Fibroblast of upper back skin (primary cell): ENCODE measurements around the gene WDR59.
"Not testable (repeated sequence)": the region's sequence is repeated elsewhere in the genome, so short reads cannot be mapped to it uniquely, and the experiment has no call there.

Source experiments
- DNase-seq: peaks from one replicate; pipeline ENCODE4 v3.0.0-alpha.2; 2013

WDR59 gene

DNA sequence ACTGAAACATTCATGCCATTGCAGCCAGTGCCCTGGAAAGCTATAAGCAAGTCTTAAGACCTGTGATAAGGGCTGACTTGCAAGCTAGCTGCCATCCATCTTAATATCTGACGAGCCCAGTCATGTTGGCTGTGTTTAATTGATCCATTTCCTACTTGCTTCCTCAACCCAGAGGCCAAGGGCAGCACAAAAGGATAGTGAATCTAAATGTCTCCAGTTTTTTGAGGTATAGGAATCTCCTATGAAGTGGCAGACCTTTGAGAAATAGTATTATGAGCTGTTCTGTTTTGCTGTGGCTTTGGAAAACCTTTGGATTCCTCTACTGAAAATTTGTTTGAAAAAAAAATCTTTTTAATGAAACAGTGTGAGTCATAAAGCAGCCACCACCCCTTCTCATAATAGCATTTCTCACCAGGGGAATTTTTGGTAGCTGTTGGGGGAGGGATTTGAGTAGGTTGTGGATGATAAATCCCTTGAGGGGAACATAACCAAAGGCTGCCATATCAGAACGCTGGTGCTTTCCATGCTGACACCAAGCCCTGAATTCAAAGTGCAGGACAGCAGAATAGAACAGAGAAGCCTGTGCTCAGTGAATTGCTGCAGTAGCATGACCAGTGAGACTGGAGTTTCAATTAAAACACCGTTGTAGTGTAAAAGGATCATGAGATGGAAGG is 26.8 kb upstream of the WDR59 start:
- peak; percentile 92 for DNase-seq

DNA sequence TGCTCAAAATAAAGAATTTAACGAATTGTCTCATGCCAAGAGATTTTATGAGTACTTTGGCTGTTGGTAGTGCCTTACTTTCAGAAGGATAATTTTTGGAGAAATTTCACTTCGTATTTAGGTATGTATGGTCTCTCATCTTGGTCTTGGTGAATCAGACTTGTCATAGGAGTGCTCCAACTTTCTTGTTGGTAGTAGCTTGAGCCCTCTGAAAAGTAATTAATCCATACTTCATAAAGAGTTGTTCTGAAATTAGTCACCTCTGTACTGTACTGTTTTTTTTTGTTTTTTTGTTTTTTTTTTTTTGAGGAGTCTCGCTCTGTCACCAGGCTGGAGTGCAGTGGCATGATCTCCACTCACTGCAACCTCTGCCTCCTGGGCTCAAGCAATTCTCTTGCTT is 25.5 kb upstream of the WDR59 start:
- no peak for DNase-seq

DNA sequence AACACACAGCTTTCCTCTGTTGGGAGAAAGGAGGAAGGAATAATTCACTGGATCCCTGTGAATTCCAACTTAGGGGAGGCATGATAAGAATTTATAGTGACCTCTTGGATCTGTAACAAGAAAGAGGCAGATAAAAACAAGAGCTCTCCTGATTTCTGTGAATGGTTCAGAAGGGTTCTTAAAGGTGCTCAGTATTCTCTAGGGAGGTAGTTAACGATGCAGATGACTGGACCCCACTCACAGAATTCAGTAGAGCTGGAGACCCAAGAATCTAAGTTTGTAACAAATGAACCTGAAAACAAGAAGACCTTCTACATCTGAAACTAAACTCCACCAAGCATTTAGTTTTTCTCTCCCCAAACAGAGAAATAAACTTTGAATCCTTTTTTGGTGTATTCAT is 22.5 kb upstream of the WDR59 start:
- no peak for DNase-seq

DNA sequence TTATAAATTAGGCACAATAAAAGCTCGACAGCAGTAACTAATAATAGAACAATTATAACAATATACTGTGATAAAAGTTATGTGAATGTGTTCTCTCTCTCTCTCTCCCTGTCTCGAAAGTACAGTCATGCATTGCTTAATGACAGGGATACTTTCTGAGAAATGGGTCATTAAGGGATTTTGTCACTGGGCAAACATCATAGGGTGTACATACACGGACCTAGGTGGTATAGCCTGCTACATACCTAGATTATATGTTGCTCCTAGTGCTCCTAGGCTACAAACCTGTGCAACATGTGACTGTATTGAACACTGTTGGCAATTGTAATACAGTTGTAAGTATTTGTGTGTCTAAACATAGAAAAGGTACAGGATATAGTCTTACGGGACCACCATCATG is 20.8 kb upstream of the WDR59 start:
- no peak for DNase-seq

GRCh38 chr16:75004460-75004859 is 19.5 kb upstream of the WDR59 start:
- no peak for DNase-seq

DNA sequence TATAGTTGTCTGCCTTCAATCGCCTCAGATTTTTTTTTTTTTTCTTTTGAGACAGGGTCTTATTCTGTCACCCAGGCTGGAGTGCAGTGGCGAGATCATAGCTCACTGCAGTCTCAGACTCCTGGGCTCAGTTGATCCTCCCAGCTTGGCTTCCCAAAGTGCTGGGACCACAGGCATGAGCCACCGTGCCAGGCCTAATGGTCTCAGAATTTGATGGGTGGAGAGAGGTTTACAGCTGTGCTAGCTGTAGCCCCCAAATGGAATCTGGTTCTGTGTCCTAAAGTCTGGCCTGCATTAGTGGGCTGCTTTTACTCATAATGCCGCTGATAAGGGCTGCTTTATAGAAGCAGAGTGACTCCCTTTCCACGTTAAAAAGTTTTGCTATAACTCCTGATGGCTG is 19.0 kb upstream of the WDR59 start:
- DNase-seq: no peak

- no peak for DNase-seq
These were observed 17.6 kb upstream of the WDR59 start for GRCh38 chr16:75002474-75002873.

DNA sequence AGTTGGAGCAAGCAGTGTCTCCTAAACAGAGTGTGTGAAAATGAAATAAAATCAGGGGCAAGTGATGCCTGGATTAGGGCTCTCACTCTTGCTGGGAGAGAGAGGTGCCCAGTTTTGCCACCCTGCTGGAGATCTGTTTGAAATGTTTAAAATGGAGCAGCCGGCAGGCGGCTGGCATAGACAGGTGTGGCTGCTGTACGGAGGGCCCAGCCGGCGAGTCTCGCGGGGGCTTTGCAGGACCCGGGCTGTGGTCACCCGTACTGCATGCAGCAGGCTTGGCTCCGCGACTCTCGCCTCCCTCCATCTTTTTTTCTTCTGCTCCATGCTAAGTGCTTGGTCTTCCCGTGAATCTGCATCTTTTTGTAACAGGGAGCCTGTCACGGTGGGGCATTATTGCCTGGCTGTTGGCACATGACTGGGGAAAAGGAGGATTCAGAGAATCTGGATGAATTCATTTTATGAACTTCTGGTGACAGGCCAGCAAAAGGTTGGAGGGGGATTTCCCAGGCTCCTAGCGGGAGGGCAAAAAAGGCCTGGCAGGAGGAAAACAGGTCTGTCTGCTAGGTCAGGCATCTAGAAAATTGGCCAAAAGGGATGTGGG is 15.7 kb upstream of the WDR59 start:
- DNase-seq: no peak

GRCh38 chr16:74999609-75000480 is 14.9 kb upstream of the WDR59 start:
- peak; percentile 44 for DNase-seq

DNA sequence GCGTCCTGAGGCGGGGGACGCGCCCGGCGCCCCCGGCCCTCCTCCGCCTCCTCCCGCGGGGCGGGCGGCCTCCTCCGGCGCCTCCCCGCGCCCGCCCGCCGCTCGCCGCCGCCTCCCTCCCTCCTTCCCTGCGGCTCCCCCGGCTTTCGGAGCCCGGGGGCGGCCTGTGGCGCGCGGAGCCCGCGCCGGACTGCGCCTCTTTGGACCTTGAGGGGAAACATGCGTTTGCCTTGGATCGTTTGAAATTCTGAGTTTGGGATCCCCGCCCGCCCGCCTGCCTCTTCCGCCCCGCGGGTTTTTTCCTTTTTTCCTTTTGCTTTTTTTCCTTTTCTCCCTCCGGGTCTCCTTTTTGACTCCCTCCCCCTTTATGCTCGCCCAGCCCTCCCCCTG is 14.3 kb upstream of the WDR59 start:
- no peak for DNase-seq

GRCh38 chr16:74998481-74999218 is 13.7 kb upstream of the WDR59 start, which contains the start of gene ZNRF1:
ZNRF1 (plus strand) TSS chr16:74999024; CDS start chr16:74999672, 648 bp downstream.
- peak; percentile 69 for DNase-seq

DNA sequence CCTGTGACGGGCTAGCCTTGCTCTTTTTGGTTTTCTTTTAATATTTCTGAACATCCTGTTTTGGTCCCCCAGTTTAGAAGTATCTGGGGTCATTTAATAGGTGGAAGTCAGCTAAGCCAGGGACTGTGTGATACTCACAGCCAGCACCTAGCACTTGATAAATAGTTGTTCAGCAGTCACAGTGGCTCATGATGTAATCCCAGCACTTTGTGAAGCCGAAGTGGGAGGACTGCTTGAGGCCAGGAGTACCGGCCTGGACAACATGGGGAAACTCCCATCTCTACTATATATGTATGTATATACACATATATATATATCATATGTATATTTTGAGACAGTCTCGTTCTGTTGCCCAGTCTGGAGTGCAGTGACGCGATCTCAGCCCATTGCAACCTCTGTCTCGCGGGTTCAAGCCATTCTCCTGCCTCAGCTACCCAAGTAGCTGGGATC is 12.1 kb upstream of the WDR59 start:
- DNase-seq: no peak

DNA sequence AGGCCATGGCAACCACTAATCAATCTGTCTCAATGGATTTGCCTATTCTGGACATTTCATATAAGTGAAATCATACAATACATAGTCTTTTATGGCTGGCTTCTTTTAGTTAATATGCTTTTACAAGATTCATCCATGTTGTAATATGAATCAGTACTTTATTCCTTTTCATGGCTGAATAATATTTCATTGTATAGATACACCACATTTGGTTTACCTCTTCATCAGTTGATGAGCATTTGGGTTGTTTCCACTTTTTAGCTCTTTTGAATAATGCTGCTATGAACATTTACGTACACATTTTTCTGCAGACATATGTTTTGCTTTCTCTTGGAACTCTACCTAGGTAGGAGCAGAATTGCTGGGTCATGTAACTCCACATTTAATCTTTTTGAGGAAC is 11.1 kb upstream of the WDR59 start:
- DNase-seq: no peak

DNA sequence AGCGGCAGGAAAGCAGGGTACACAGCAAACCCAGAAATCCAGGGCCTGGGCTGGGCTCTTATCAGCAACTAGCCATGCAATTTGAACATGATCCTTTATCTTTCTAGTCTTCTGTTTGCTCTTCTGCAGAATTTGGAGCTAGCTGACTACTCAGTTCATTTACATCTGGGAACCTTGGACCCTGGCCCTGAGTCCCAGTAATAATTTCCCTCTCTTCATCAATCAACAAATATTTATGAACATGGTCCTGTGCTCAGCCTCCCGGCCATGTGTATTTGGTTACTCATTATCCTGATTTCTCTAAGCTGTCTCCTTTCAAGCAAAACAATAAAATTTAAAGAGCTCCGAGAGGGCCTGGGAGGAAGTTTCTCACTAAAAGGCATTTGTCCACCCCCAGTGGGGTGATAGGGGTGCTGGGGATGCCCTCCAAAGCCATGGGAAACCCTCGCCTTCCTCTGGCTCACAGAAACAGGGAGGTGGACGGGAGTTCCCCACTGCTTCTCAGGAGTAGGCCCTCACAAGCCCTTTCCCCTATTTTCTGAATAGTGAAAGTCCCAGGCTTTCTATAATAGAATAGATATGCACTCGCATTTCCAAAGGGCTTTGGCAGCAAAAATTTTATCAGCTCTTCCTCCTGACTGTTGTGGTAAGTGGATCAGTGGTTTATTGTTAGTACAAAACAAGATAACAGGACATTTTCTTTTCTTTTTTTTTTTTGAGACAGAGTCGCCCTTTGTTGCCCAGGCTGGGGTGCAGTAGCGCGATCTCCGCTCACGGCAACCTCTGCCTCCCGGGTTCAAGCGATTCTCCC is 6.9 kb upstream of the WDR59 start:
- DNase-seq: no peak

DNA sequence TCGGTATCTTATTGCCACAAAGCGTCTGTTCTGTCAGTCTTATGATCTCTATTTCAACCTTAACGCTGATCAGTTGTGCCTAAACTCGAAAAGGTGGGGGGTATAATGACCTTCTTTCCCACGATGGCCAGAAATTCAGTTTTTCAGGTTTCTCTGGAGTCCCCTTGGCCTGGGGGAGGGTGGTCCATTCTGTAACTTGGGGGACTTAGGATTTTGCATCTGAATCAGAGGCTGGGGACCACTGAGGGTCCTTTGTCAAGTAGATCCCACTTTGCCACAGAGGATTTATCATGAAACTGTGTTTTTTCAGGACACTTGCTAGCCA is 6.3 kb upstream of the WDR59 start:
- no peak for DNase-seq

DNA sequence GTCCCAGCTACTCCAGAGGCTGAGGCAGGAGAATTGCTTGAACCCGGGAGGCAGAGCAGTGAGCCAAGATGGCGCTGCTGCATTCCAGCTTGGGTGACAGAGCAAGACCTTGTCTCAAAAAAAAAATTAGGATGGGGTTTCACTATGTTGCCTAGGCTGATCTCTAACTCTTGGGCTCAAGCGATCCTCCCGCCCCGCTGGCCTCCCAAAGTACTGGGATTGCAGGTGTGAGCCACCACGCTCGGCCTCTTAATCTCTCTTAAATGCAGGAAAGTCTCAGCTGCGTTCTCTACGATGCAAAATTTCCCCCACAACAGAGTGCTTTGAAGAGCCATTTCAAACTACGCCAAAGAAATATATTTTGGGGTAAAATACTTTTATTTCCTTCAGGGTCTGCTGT is 5.9 kb upstream of the WDR59 start:
- no peak for DNase-seq

GRCh38 chr16:74989864-74990263 is 4.9 kb upstream of the WDR59 start:
- not testable (repeated sequence) for DNase-seq

GRCh38 chr16:74987027-74987681 is 2.2 kb upstream of the WDR59 start:
- no peak for DNase-seq

DNA sequence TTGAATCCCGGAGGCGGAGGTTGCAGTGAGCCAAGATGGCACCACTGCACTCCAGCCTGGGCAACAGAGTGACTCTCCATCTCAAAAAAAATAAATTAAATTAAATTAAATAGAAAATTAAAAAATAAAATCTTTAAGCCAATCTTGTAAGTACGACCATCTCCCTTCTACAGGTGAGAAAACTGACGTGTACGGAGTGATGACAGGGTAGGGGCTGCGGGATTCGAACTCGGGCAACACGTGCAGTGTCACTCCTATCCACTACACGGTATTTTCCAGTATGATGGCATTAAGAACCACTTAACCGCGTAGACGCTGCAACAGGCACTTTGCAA is 762 bp downstream of the WDR59 start:
- no peak for DNase-seq

GRCh38 chr16:74982256-74982655 is 2.7 kb downstream of the WDR59 start:
- no peak for DNase-seq

- DNase-seq: no peak
These were observed 9.3 kb downstream of the WDR59 start for GRCh38 chr16:74975591-74975990.

- no peak for DNase-seq
These were observed 11.6 kb downstream of the WDR59 start for GRCh38 chr16:74973304-74973703.
